ENCODE results near the gene SETD4.

GRCh38 chr21:35991131-35991530 is 69.2 kb downstream of the SETD4 start:
- TF ChIP-seq CTCF (conservative IDR thresholded peaks at IDR 0.05; ENCODE audit: low read depth, low read length), result no peak
- TF ChIP-seq EZH2phosphoT487 (IDR thresholded peaks at IDR 0.05; ENCODE audit: borderline replicate concordance, low read length), result no peak
- no peak for TF ChIP-seq EZH2 (IDR thresholded peaks at IDR 0.05; ENCODE audit: low read length, unreplicated experiment)
